Smooth muscle cell (in vitro differentiated cells): Measurements from ENCODE around the gene NIPAL4. TPM values are rescaled to one million over a fixed set of nuclear protein-coding genes. Genes with fewer than 3 reads are reported as not detected.

Experiments used
- DNase-seq: peaks from one replicate; lab custom pipeline; 2025; ENCODE audit not compliant: unreplicated experiment; lab: John Stamatoyannopoulos, UW
- H2AFZ ChIP-seq: fragments of 200-600 bp; sonication (generic); 2 replicates; pipeline ENCODE4 v1.6.0; 2016; ENCODE audit warnings: antibody characterized with exemption, low read depth, mild to moderate bottlenecking
- H3F3A ChIP-seq: fragments of 200-600 bp; sonication (generic); 2 replicates; pipeline ENCODE4 v1.6.0; 2017; ENCODE audit warnings: antibody characterized with exemption, low read depth
- H3K27ac ChIP-seq: fragments of 200-600 bp; sonication (generic); 2 replicates; pipeline ENCODE4 v1.5.1; 2016; ENCODE audit warnings: low read depth, mild to moderate bottlenecking
- H3K27me3 ChIP-seq: fragments of 200-600 bp; sonication (generic); 2 replicates; pipeline ENCODE4 v1.6.1; 2016; ENCODE audit warnings: low read depth, mild to moderate bottlenecking
- H3K36me3 ChIP-seq: fragments of 200-600 bp; sonication (generic); 2 replicates; pipeline ENCODE4 v1.5.1; 2016; ENCODE audit warnings: low read depth
- H3K4me1 ChIP-seq: fragments of 200-600 bp; sonication (generic); 2 replicates; pipeline ENCODE4 v1.5.1; 2016; ENCODE audit warnings: low read depth
- H3K4me2 ChIP-seq: fragments of 200-600 bp; sonication (generic); 2 replicates; pipeline ENCODE4 v1.6.0; 2016; ENCODE audit warnings: mild to moderate bottlenecking
- H3K4me3 ChIP-seq: fragments of 200-600 bp; sonication (generic); 2 replicates; pipeline ENCODE4 v1.5.1; 2016; ENCODE audit warnings: mild to moderate bottlenecking
- H3K79me2 ChIP-seq: fragments of 200-600 bp; sonication (generic); 2 replicates; pipeline ENCODE4 v1.6.0; 2016; ENCODE audit warnings: low read depth, mild to moderate bottlenecking
- H3K9ac ChIP-seq: fragments of 200-600 bp; sonication (generic); 2 replicates; pipeline ENCODE4 v1.6.0; 2016; ENCODE audit warnings: low read depth
- H3K9me3 ChIP-seq: fragments of 200-600 bp; sonication (generic); replicated peaks from 2 replicates; pipeline ENCODE4 v1.5.1; 2016; ENCODE audit warnings: low read depth
- H4K20me1 ChIP-seq: fragments of 200-600 bp; sonication (generic); 2 replicates; pipeline ENCODE4 v1.6.0; 2016; ENCODE audit warnings: low read depth
- WGBS: methylation state at CpG from one replicate; pipeline ENCODE4 v1.1.7; 2016; ENCODE audit warnings: low lambda C conversion rate; 5-methylcytosine and 5-hydroxymethylcytosine counted together
- polyA plus RNA-seq: library from polyadenylated mRNA; unstranded; fragments of >200 nt; fragmentation: Nextera tagmentation; extraction: Ambion mirVana; gene quantifications from 2 replicates; pipeline ENCODE4 v1.2.1, GENCODE V29; 2016
- total RNA-seq: library from RNA; depleted of rRNA; stranded (reverse); fragments of >200 nt; gene quantifications from 2 replicates; pipeline ENCODE4 v1.2.3, GENCODE V29; 2014
- TF ChIP-seq, protein P1 (sequence below): fragments of 200-600 bp; sonication (generic); IDR thresholded peaks from 2 replicates; pipeline ENCODE4 v1.5.1; 2017; ENCODE audit warnings: borderline replicate concordance, mild to moderate bottlenecking, antibody characterized with exemption; ENCODE audit not compliant: insufficient read depth, poor library complexity, severe bottlenecking

Gene NIPAL4
- total and polyA plus RNA-seq, 2 experiments from 2014 or later: 0.37 to 6.9 TPM

DNA sequence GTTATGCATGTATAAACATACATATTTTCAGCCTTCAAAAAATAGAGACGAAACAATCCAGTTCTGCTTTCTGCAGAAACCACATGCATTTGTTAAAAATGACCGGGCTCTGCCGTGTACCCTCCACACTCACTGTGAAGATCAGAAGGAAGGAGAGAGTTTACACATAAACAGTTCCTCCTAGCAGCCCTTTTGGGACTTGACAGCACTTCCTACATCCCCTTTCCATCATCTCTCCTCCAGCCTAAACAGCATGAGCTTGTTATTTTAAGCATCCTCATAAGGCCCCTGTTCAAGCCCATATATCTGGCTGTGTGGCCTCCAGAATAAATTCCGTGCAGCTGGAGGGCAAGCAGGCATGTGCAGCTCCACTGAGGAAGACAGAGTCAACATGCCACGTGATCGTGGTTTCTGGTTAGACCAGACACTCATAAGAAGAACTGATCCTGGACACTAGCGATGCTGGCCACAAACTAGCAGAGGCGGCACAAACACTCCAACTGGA, 42.2 kb downstream of the NIPAL4 start:
- H3K27ac ChIP-seq: no peak overlapping the region
- no peaks in the 10 kb centered on the region for H3F3A ChIP-seq
- no peak overlapping the region for H3K9ac ChIP-seq
- H3K4me2 ChIP-seq: no peak overlapping the region
- TF ChIP-seq, protein P1, sequence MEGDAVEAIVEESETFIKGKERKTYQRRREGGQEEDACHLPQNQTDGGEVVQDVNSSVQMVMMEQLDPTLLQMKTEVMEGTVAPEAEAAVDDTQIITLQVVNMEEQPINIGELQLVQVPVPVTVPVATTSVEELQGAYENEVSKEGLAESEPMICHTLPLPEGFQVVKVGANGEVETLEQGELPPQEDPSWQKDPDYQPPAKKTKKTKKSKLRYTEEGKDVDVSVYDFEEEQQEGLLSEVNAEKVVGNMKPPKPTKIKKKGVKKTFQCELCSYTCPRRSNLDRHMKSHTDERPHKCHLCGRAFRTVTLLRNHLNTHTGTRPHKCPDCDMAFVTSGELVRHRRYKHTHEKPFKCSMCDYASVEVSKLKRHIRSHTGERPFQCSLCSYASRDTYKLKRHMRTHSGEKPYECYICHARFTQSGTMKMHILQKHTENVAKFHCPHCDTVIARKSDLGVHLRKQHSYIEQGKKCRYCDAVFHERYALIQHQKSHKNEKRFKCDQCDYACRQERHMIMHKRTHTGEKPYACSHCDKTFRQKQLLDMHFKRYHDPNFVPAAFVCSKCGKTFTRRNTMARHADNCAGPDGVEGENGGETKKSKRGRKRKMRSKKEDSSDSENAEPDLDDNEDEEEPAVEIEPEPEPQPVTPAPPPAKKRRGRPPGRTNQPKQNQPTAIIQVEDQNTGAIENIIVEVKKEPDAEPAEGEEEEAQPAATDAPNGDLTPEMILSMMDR: no peak
- 71% methylated on average over 8 of the region's 8 CpGs for WGBS
- H3K9me3 ChIP-seq: no peaks in the 10 kb centered on the region
- H3K4me1 ChIP-seq: no peaks in the 10 kb centered on the region
- no peak for DNase-seq
- peaks cover 57% of the 10 kb centered on the region for H4K20me1 ChIP-seq
- H3K4me3 ChIP-seq: no peak overlapping the region
- peaks cover 16% of the 10 kb centered on the region for H3K36me3 ChIP-seq
- no peak overlapping the region for H2AFZ ChIP-seq
- H3K27me3 ChIP-seq: no peaks in the 10 kb centered on the region
- H3K79me2 ChIP-seq: no peaks in the 10 kb centered on the region

DNA sequence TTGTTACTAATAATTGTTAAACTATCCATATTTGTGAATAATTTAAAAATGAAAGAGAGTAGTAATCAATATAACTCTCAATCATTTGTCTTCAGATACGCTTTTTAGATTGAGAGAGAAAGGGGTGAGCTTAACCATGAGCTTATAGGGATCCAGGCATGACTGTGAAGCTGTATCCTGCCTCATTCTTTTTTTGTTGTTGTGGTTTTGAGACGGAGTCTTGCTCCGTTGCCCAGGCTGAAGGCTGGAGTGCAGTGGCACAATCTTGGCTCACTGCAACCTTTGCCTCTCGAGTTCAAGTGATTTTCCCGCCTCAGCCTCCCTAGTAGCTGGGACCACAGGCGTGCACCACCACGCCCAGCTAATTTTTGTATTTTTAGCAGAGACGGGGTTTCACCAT, 44.0 kb downstream of the NIPAL4 start:
- TF ChIP-seq, protein P1: no peak
- no peaks in the 10 kb centered on the region for H3K9me3 ChIP-seq
- H3K4me1 ChIP-seq: no peaks in the 10 kb centered on the region
- H4K20me1 ChIP-seq: peaks cover 51% of the 10 kb centered on the region
- H2AFZ ChIP-seq: no peak overlapping the region
- no peak for DNase-seq
- no peaks in the 10 kb centered on the region for H3K79me2 ChIP-seq
- H3K36me3 ChIP-seq: peaks cover 18% of the 10 kb centered on the region
- WGBS: 86% methylated on average over 8 of the region's 8 CpGs
- H3K9ac ChIP-seq: no peak overlapping the region
- no peaks in the 10 kb centered on the region for H3K27me3 ChIP-seq
- no peak overlapping the region for H3K4me2 ChIP-seq
- H3K4me3 ChIP-seq: no peak overlapping the region
- H3K27ac ChIP-seq: no peak overlapping the region
- no peaks in the 10 kb centered on the region for H3F3A ChIP-seq

DNA sequence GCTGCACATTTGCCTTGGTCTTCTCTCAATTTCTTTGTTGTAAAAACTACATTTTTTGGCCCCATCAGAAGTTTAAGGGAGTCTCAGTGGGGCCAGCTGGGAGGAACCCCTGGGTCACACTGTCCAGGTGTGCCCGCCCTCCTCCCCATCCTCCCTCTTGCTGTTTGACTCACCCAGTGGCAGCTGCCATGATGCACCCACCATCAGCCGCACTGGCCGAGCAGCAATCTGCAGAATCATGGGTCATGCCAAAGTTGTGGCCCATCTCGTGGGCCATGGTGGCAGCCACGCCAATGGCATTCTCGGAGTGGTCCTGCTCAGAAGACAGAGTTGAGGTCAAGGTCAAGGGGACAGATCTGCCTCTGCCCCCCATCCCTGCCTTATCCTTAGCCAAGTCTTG, 45.5 kb downstream of the NIPAL4 start:
- Histone ChIP-seq H3K4me2 (no peak overlapping the region), H3K36me3 (peaks cover 21% of the 10 kb centered on the region)
- WGBS: 98% methylated on average over 6 of the region's 6 CpGs

More for the DNA sequence above, 45.5 kb downstream of the NIPAL4 start:
- Histone ChIP-seq H3K27me3 (no peaks in the 10 kb centered on the region), H3K4me1 (no peaks in the 10 kb centered on the region), H3K4me3 (no peak overlapping the region), H3F3A (no peaks in the 10 kb centered on the region), H2AFZ (no peak overlapping the region), H3K9me3 (no peaks in the 10 kb centered on the region), H3K9ac (no peak overlapping the region), H3K79me2 (no peaks in the 10 kb centered on the region), H4K20me1 (peaks cover 48% of the 10 kb centered on the region), H3K27ac (no peak overlapping the region)
- no peak for DNase-seq
- TF ChIP-seq, protein P1: no peak
